Measurements from ENCODE around the gene MAG.
"Not testable (repeated sequence)": the region's sequence is repeated elsewhere in the genome, so short reads cannot be mapped to it uniquely, and the experiment has no call there.

Gene MAG

GRCh38 chr19:35352177-35352447 lies 60.2 kb downstream of the MAG start:
- DNase-seq (ENCODE audit: low spot score) = no peak
- no peak for TF ChIP-seq CTCF (IDR thresholded peaks at IDR 0.05)
- Histone ChIP-seq H3K27ac (no peak overlapping the region), H3K4me3 (no peak overlapping the region)

- DNase-seq (ENCODE audit: low spot score) = no peak
- no peak overlapping the region for H3K27ac ChIP-seq
Measured at GRCh38 chr19:35352448-35353304, 60.7 kb downstream of the MAG start.

GRCh38 chr19:35353635-35354034 lies 61.7 kb downstream of the MAG start:
- no peak for TF ChIP-seq CTCF (IDR thresholded peaks at IDR 0.05)
- no peak overlapping the region for H3K4me3 ChIP-seq
- no peak overlapping the region for H3K27ac ChIP-seq
- no peak for DNase-seq (ENCODE audit: low spot score)

More at GRCh38 chr19:35352448-35353304, 60.7 kb downstream of the MAG start:
- H3K4me3 ChIP-seq = no peak overlapping the region
- peak; percentile 30 for TF ChIP-seq CTCF (IDR thresholded peaks at IDR 0.05)

GRCh38 chr19:35354898-35355297 lies 62.9 kb downstream of the MAG start:
- DNase-seq (ENCODE audit: low spot score) = no peak
- Histone ChIP-seq H3K4me3 (no peak overlapping the region), H3K27ac (no peak overlapping the region)
- TF ChIP-seq CTCF (IDR thresholded peaks at IDR 0.05) = no peak

- no peak for DNase-seq (ENCODE audit: low spot score)
Measured at GRCh38 chr19:35355791-35356460, 64.0 kb downstream of the MAG start.

GRCh38 chr19:35357867-35358573 lies 66.1 kb downstream of the MAG start, which contains the start of gene FFAR3:
Gene FFAR3, plus strand, starts transcription at chr19:35358460. Its CDS starts 431 bp downstream, at chr19:35358891.
- H3K4me3 ChIP-seq = no peak within 1 kb of the TSS
- no peak for DNase-seq (ENCODE audit: low spot score)
- TF ChIP-seq CTCF (IDR thresholded peaks at IDR 0.05) = no peak
- no peak within 1 kb of the TSS for H3K27ac ChIP-seq

More at GRCh38 chr19:35355791-35356460, 64.0 kb downstream of the MAG start:
- Histone ChIP-seq H3K27ac (no peak overlapping the region), H3K4me3 (no peak overlapping the region)
- TF ChIP-seq CTCF (IDR thresholded peaks at IDR 0.05) = no peak

- H3K27ac ChIP-seq; DNase-seq (ENCODE audit: low spot score); H3K4me3 ChIP-seq: not testable (repeated sequence)
Measured at GRCh38 chr19:35358834-35359233, 66.9 kb downstream of the MAG start.

GRCh38 chr19:35359395-35359794 lies 67.4 kb downstream of the MAG start:
- H3K27ac ChIP-seq; DNase-seq (ENCODE audit: low spot score); H3K4me3 ChIP-seq: not testable (repeated sequence)

GRCh38 chr19:35360081-35360480 lies 68.1 kb downstream of the MAG start:
- not testable (repeated sequence) for DNase-seq (ENCODE audit: low spot score); H3K27ac ChIP-seq; H3K4me3 ChIP-seq

Data from coronary artery (tissue), 2 donors.